SU-DHL-6 (cell line): Measurements from ENCODE around the gene SPTAN1.

Experiments
- CTCF ChIP-seq: fragments of 200-600 bp; sonication (generic); IDR thresholded peaks from one replicate; pipeline ENCODE4 v1.5.1; 2017; ENCODE audit warnings: antibody characterized with exemption, mild to moderate bottlenecking, low read length, moderate library complexity; ENCODE audit not compliant: insufficient read depth, poor library complexity, severe bottlenecking
- EZH2phosphoT487 ChIP-seq: fragments of 200-600 bp; sonication (generic), shearing (Covaris generic); conservative IDR thresholded peaks from 2 replicates; pipeline ENCODE4 v1.6.1; 2018; ENCODE audit warnings: mild to moderate bottlenecking, antibody characterized with exemption, low read length, moderate library complexity, mixed read lengths

GRCh38 chr9:128629136-128629535 is 76.7 kb downstream of the SPTAN1 start:
- TF ChIP-seq CTCF (no peak), EZH2phosphoT487 (no peak)
